HG03135 (cell line): ENCODE measurements around the gene RFNG.

Source experiments
- ATAC-seq: cut with Tn5 transposase; IDR thresholded peaks from one replicate; pipeline ENCODE4 v1.9.1; 2021; ENCODE audit warnings: mild to moderate bottlenecking, moderate library complexity; ENCODE audit not compliant: unreplicated experiment

RFNG gene

GRCh38 chr17:82059272-82060000 is 7.8 kb upstream of the RFNG start:
- ATAC-seq: no peak

GRCh38 chr17:82058855-82059249 is 7.2 kb upstream of the RFNG start:
- ATAC-seq: no peak

- ATAC-seq: no peak
These were observed 6.7 kb upstream of the RFNG start for GRCh38 chr17:82058230-82058854.

- no peak for ATAC-seq
These were observed 5.4 kb upstream of the RFNG start for GRCh38 chr17:82056729-82057621.

- no peak for ATAC-seq
These were observed 4.5 kb upstream of the RFNG start for GRCh38 chr17:82055965-82056728.

- no peak for ATAC-seq
These were observed 3.7 kb upstream of the RFNG start for GRCh38 chr17:82055023-82055964.

GRCh38 chr17:82054351-82055022 is 2.9 kb upstream of the RFNG start:
- no peak for ATAC-seq

GRCh38 chr17:82053556-82054263 is 2.1 kb upstream of the RFNG start:
- ATAC-seq: no peak

- no peak for ATAC-seq
These were observed 1.5 kb upstream of the RFNG start for GRCh38 chr17:82053130-82053529.

- no peak for ATAC-seq
These were observed 1.0 kb upstream of the RFNG start for GRCh38 chr17:82052638-82053059.

- ATAC-seq: no peak
These were observed 610 bp downstream of the RFNG start for GRCh38 chr17:82050761-82051641.

- no peak for ATAC-seq
These were observed 1.4 kb downstream of the RFNG start for GRCh38 chr17:82050152-82050760.

GRCh38 chr17:82049521-82049971 is 2.1 kb downstream of the RFNG start:
- no peak for ATAC-seq

GRCh38 chr17:82049106-82049505 is 2.5 kb downstream of the RFNG start:
- ATAC-seq: no peak

GRCh38 chr17:82048571-82048971 is 3.0 kb downstream of the RFNG start:
- ATAC-seq: no peak

GRCh38 chr17:82047914-82048570 is 3.6 kb downstream of the RFNG start:
- no peak for ATAC-seq

- no peak for ATAC-seq
These were observed 4.2 kb downstream of the RFNG start for GRCh38 chr17:82047379-82047778.
